Endothelial cell of umbilical vein (primary cell): Measurements from ENCODE around the gene MOGAT3. TPM values are rescaled to one million over a fixed set of nuclear protein-coding genes. Genes with fewer than 3 reads are reported as not detected.

Experiments used
- BruUV-seq: library from RNA; stranded (reverse); fragments of 400-500 nt; replicated peaks from 2 replicates; lab custom pipeline; 2021; lab: Mats Ljungman, UMichigan
- CTCF ChIA-PET: fragments of 300-600, 350-600 bp; sonication (Branson Sonifier 250); formaldehyde crosslinking; loops from one replicate; lab custom pipeline; 2021; ENCODE audit warnings: antibody characterized with exemption, inconsistent platforms; lab: Charles Lee
- POLR2A ChIA-PET: fragments of 300-600, 350-600 bp; sonication (Branson Sonifier 250); formaldehyde crosslinking; loops from one replicate; lab custom pipeline; 2021; ENCODE audit warnings: antibody characterized with exemption, inconsistent platforms; lab: Charles Lee
- DNase-seq: peaks from one replicate; pipeline ENCODE4 v3.0.0-alpha.2; 2011; ENCODE audit warnings: low read depth, low spot score
- FAIRE-seq: peaks from 2 replicates; lab custom pipeline; 2011; peaks lifted over from hg19 to GRCh38; lab: Jason Lieb, UNC
- H2AFZ ChIP-seq: 2 replicates; pipeline ENCODE4 v1.6.0; 2012; ENCODE audit warnings: low read depth, low read length, control low read depth, inconsistent platforms
- H3K27ac ChIP-seq: 2 replicates; pipeline ENCODE4 v1.5.1; 2011; ENCODE audit warnings: low read depth, mild to moderate bottlenecking, control low read depth, low read length, moderate library complexity; ENCODE audit not compliant: insufficient read depth
- H3K27me3 ChIP-seq, 2 experiments: 2 replicates each; pipeline versions ENCODE4 v1.6.0 to v1.6.1; 2011; ENCODE audit warnings: low read length in 2 of 2, mixed read lengths in 1 of 2; ENCODE audit not compliant: control insufficient read depth in 2 of 2, insufficient read depth in 2 of 2
- H3K36me3 ChIP-seq, 2 experiments: 2 replicates in 1 of 2; 3 replicates in 1 of 2; pipeline ENCODE4 v1.5.1; 2011; ENCODE audit warnings: low read length in 2 of 2, mild to moderate bottlenecking in 1 of 2, moderate library complexity in 1 of 2; ENCODE audit not compliant: control insufficient read depth in 2 of 2, insufficient read depth in 2 of 2; ENCODE audit errors: extremely low read depth in 1 of 2
- H3K4me1 ChIP-seq: 3 replicates; pipeline ENCODE4 v1.5.1; 2011; ENCODE audit warnings: mild to moderate bottlenecking, low read length; ENCODE audit not compliant: control insufficient read depth, insufficient read depth; ENCODE audit errors: extremely low read depth
- H3K4me2 ChIP-seq: 2 replicates; pipeline ENCODE4 v1.6.1; 2011; ENCODE audit warnings: low read length, control low read depth, mixed read lengths; ENCODE audit not compliant: insufficient read depth
- H3K4me3 ChIP-seq, 3 experiments: fragments of 200-600 bp in 1 of 3; sonication (generic), shearing (Covaris generic) in 1 of 3; replicated peaks in 1 of 3; 2 replicates each; pipeline ENCODE4 v1.5.1; 2011 to 2016; ENCODE audit warnings: control low read depth in 3 of 3, low read length in 3 of 3, mild to moderate bottlenecking in 2 of 3, inconsistent platforms in 1 of 3, low read depth in 1 of 3, moderate library complexity in 1 of 3; ENCODE audit not compliant: insufficient read depth in 1 of 3
- H3K79me2 ChIP-seq: 2 replicates; pipeline ENCODE4 v1.6.0; 2012; ENCODE audit warnings: low read length, inconsistent platforms; ENCODE audit not compliant: control insufficient read depth, insufficient read depth
- H3K9ac ChIP-seq: replicated peaks from 2 replicates; pipeline ENCODE3; 2011; ENCODE audit warnings: low read length, control low read depth; ENCODE audit not compliant: insufficient read depth; ENCODE audit errors: extremely low read depth
- H3K9me1 ChIP-seq: replicated peaks from 3 replicates; pipeline ENCODE4 v1.6.0; 2011; ENCODE audit warnings: mild to moderate bottlenecking, low read length; ENCODE audit not compliant: control insufficient read depth, insufficient read depth; ENCODE audit errors: extremely low read depth
- H3K9me3 ChIP-seq: replicated peaks from 2 replicates; pipeline ENCODE4 v1.5.1; 2012; ENCODE audit warnings: low read length, inconsistent platforms; ENCODE audit not compliant: control insufficient read depth, insufficient read depth
- H4K20me1 ChIP-seq: replicated peaks from 2 replicates; pipeline ENCODE3; 2011; ENCODE audit warnings: mild to moderate bottlenecking, low read length; ENCODE audit not compliant: control insufficient read depth, insufficient read depth; ENCODE audit errors: extremely low read depth
- EZH2 ChIP-seq: IDR thresholded peaks from 2 replicates; pipeline ENCODE4 v1.6.1; 2012; ENCODE audit warnings: borderline replicate concordance, low read depth, mild to moderate bottlenecking, moderate library complexity, low read length, inconsistent platforms; ENCODE audit not compliant: severe bottlenecking
- FOS ChIP-seq: IDR thresholded peaks from 2 replicates; pipeline ENCODE4 v1.6.1; 2011; ENCODE audit warnings: mild to moderate bottlenecking, low read length, moderate library complexity, borderline replicate concordance; ENCODE audit not compliant: insufficient read depth
- JUN ChIP-seq: IDR thresholded peaks from 2 replicates; pipeline ENCODE4 v1.6.1; 2011; ENCODE audit warnings: borderline replicate concordance, low read depth; ENCODE audit not compliant: insufficient read length, insufficient read depth
- MYC ChIP-seq: IDR thresholded peaks from one replicate; pipeline ENCODE4 v1.6.1; 2011; ENCODE audit warnings: mild to moderate bottlenecking, low read depth, low read length
- POLR2A ChIP-seq: IDR thresholded peaks from 2 replicates; pipeline ENCODE4 v1.6.1; 2012; ENCODE audit warnings: low read depth, mild to moderate bottlenecking, control low read depth, low read length
- POLR2AphosphoS5 ChIP-seq: IDR thresholded peaks from 2 replicates; pipeline ENCODE4 v1.6.1; 2012; ENCODE audit warnings: low read depth, mild to moderate bottlenecking, control low read depth, low read length, moderate library complexity; ENCODE audit not compliant: insufficient read depth
- dilution Hi-C: fragments of 300-500 bp; cut with MboI; formaldehyde crosslinking; loops from one replicate; pipeline ENCODE4 v1.15.0; 2019; ENCODE audit warnings: low sequenced_read_pairs; ENCODE audit not compliant: extremely low pct_ligation_motif_present
- intact Hi-C: fragments of 100-400 bp; cut with micrococcal nuclease; formaldehyde crosslinking; loops from one replicate; pipeline ENCODE4 v1.10.0; 2022
- polyA plus RNA-seq, 4 experiments: library from polyadenylated mRNA; depleted of rRNA in 3 of 4; stranded (reverse) in 3 of 4; unstranded in 1 of 4; fragments of >200 nt; gene quantifications; 2 replicates each; pipeline versions ENCODE4 v1.2.1 to v1.2.3, GENCODE V29; 2011 to 2012; ENCODE audit warnings: missing spikeins in 1 of 4
- total RNA-seq: library from RNA; stranded (reverse); gene quantifications from 2 replicates; pipeline ENCODE4 v1.2.3, GENCODE V29; 2021

The MOGAT3 gene
- total and polyA plus RNA-seq, 2 donors (not counting 3 experiments of a cell fraction or from before 2014, with no cell fraction given): not detected

GRCh38 chr7:101173752-101174244, 27.0 kb downstream of the MOGAT3 start:
- H3K9me3 ChIP-seq: no peaks in the 10 kb centered on the region
- H3K9ac ChIP-seq: no peak overlapping the region
- TF ChIP-seq POLR2AphosphoS5 (no peak), EZH2 (no peak), POLR2A (no peak), FOS (no peak), MYC (no peak), JUN (no peak)
- no peak overlapping the region for H3K4me2 ChIP-seq
- DNase-seq (peak; percentile 26), FAIRE-seq (no peak)
- dilution Hi-C loops (no loop called here), intact Hi-C loops (loop anchor here (10.0 kb wide), 1 partner anchor 561 kb away; no protein-coding TSS in a partner anchor)
- H3K4me3 ChIP-seq: no peak overlapping the region
- no TSS peak for BruUV-seq
- POLR2A ChIA-PET: no interaction called here
- peaks cover 80 to 83% of the 10 kb centered on the region in 2 experiments for H3K27me3 ChIP-seq
- H3K4me1 ChIP-seq: no peaks in the 10 kb centered on the region
- H2AFZ ChIP-seq: no peak overlapping the region
- no peak overlapping the region for H3K27ac ChIP-seq
- CTCF ChIA-PET: interaction anchor here (0.5 to 6.3 kb wide), 5 partner anchors 9 to 109 kb away, joined by 3 to 39 read pairs (median 10); no protein-coding TSS in a partner anchor
- no peaks in the 10 kb centered on the region for H4K20me1 ChIP-seq
- no peaks in the 10 kb centered on the region for H3K79me2 ChIP-seq
- no peaks in the 10 kb centered on the region for H3K9me1 ChIP-seq
- H3K36me3 ChIP-seq: no peaks in the 10 kb centered on the region
